Fibroblast of mammary gland (primary cell): ENCODE data around the gene DMXL1.
A peak's percentile ranks its signal among the peaks of the same experiment; 100 is the strongest.

Experiments used
- DNase-seq: peaks from one replicate; pipeline ENCODE4 v3.0.0-alpha.2; 2010; ENCODE audit warnings: low read depth
- H3K4me3 ChIP-seq: 2 replicates; pipeline ENCODE4 v1.5.1; 2011; ENCODE audit warnings: low read depth, mild to moderate bottlenecking, low read length, moderate library complexity; ENCODE audit not compliant: control insufficient read depth
- CTCF ChIP-seq: conservative IDR thresholded peaks from 2 replicates; pipeline ENCODE4 v1.5.1; 2011; ENCODE audit warnings: low read depth, low read length, inconsistent platforms; ENCODE audit not compliant: control insufficient read depth, insufficient read depth

The DMXL1 gene

DNA sequence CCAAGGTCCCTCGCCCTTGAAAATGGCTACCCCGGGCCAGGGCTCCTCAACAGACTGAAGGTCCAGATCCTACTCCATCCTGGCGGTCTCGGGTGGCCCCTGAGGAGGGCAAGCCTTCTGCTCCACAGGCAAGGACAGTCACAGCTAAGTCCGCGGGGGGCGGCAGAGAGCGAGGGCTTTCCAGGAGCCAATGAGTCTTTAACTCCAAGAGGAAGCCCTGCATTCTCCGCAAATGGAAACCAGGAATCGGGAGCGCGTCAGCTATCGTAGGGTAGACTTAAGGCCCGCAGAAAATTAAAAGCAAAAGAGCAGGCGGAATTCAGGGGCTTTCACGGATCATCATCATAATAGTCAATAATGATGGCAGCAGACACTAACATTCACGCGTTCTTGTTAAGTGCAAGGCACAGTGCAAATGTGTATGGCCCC lies 197.1 kb downstream of the DMXL1 start:
- H3K4me3 ChIP-seq, result peak overlapping the region; percentile 97
- TF ChIP-seq CTCF, result peak; percentile 66
- peak; percentile 95 for DNase-seq

DNA sequence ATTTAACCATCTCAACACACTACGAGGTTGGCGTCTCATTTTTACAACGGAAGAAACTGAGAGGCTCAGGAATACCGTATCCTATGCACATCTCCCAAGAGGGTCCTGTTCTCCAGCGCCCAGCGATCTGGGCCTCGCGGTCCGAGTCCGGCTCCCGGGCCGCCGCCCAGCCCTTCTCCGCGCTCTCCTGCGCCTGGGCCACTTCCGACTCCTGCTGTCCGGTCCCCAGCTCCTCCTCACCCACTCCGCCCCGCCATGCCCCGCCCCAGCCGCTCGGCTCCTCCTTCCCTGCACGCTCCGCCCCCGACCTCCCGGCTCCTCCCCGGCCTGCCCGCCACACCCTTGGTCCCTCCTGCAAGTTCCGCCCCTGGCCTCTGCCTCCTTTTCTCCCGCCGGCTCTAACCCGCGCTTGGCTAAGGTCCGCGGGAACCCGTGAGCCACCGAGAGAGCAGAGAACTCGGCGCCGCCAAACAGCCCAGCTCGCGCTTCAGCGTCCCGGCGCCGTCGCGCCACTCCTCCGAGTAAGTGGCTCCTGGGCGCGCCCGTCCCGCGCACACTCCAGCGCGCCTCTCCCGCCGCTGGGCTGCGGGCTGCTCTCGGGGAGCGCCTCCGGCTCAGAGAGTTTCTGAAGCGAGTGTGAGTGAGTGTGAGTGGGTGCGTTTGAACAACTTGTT lies 197.6 kb downstream of the DMXL1 start:
- DNase-seq, result peak; percentile 89
- peak overlapping the region; percentile 97 for H3K4me3 ChIP-seq
- no peak for TF ChIP-seq CTCF

DNA sequence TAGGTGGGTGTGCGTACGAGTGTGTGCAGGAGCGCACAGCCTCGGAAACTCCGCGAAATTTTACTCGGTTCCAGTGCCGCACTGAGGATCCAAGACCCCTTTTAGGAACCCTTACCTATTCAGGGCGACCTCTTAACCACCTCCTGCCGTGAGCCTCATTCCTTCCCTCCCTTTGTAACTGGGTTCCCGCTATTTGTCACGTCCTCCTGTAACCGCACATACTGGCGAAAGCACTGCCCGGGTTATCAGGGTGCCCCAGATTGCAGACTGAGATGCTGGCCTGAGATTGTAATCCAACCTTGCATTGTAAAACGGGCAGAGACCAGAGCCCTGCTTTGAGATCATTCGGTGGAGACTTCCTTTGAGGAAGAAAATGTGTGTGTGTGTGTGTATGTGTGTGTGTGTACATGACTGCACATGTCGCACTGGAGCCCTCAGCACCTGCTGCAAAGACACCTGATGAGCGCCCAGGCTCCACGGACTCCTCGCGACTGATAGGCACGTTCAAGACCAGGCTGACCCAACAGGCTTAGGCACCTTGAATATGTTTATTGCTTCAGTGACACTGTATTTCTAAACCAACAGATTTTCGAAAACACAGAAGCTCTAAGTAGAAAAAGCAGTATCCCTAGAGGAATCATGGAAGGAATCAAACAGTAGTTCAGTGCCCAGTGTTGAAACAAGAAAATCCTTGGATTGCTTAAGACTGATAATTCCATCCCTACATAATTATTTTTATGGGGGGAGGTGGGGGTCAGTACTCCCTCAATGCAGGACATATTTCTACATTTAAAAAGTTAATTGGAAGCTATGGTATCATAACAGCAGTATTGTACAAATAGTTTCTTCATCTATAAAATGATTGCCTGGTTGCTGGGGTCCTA lies 198.4 kb downstream of the DMXL1 start:
- H3K4me3 ChIP-seq, result peak overlapping the region; percentile 97
- peak; percentile 27 for DNase-seq
- no peak for TF ChIP-seq CTCF

- no peak for TF ChIP-seq CTCF
- no peak for DNase-seq
- H3K4me3 ChIP-seq, result no peak overlapping the region
Measured at GRCh38 chr5:119270121-119270565, 199.3 kb downstream of the DMXL1 start.

DNA sequence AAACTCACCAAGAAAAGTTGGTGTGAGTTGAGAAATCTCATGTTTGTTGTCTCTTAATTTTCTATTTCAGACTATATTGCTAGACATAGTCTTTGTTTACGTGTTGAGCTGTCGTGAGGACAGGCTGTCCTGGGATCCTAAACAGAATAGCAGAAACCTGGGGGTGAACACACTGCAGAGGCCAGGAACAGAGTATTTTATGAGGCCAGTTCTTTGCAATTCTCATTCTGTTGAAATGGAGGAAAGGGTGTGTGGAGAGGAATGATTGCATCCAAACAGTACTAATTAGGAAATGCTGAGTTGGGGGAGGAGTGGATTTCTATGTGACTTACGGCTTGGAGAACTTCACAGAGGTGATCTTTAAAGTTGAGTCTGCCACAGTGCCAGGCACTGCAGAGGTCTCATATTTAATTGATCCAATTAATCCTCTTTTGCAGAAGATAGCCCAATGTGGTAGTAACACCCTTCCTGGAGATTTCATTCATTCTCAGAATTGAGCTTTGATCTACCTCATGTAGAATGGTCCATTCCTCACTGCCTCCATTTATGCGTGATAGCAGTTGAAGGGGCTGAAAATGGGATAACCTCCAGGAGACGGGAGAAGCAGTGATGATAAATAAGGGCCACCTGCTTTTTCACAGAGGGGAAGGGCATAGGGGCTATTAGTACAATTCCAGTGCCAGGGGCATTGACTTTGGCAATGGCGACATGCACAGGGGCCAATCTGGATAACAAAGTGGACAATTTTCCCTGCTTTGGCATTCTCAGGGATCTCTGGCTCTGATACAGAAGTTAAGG lies 200.3 kb downstream of the DMXL1 start:
- DNase-seq, result no peak
- no peak for TF ChIP-seq CTCF
- no peak overlapping the region for H3K4me3 ChIP-seq
